ENCODE measurements around the gene GRM2.

DNA sequence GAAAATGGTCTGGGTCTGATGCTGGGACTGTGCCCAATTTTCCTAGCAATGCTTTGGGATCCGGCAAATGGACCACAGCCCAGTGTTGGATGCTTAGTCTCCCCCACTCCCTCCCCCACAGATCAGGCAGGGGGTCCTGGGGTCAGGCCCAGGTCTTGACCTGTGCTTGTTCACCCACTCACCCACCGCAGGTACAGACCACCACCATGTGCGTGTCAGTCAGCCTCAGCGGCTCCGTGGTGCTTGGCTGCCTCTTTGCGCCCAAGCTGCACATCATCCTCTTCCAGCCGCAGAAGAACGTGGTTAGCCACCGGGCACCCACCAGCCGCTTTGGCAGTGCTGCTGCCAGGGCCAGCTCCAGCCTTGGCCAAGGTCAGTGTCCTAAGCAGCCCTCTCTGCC is 10.6 kb downstream of the GRM2 start:
- TF ChIP-seq POLR2A (IDR thresholded peaks at IDR 0.05) (no peak), POLR2AphosphoS5 (IDR thresholded peaks at IDR 0.05) (no peak)
- TF ChIP-seq, protein P1, sequence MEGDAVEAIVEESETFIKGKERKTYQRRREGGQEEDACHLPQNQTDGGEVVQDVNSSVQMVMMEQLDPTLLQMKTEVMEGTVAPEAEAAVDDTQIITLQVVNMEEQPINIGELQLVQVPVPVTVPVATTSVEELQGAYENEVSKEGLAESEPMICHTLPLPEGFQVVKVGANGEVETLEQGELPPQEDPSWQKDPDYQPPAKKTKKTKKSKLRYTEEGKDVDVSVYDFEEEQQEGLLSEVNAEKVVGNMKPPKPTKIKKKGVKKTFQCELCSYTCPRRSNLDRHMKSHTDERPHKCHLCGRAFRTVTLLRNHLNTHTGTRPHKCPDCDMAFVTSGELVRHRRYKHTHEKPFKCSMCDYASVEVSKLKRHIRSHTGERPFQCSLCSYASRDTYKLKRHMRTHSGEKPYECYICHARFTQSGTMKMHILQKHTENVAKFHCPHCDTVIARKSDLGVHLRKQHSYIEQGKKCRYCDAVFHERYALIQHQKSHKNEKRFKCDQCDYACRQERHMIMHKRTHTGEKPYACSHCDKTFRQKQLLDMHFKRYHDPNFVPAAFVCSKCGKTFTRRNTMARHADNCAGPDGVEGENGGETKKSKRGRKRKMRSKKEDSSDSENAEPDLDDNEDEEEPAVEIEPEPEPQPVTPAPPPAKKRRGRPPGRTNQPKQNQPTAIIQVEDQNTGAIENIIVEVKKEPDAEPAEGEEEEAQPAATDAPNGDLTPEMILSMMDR (IDR thresholded peaks at IDR 0.05): no peak
